DND-41 (cell line): ENCODE results near the gene CD300C.

Source experiments
- ATAC-seq: fragments of 200-7000 bp; cut with Tn5 transposase; 3 replicates; pipeline ENCODE4 v1.9.1; 2021; ENCODE audit warnings: low read depth; ENCODE audit not compliant: insufficient read depth
- DNase-seq: peaks from one replicate; pipeline ENCODE4 v3.0.0-alpha.2; 2020
- H2AFZ ChIP-seq: 2 replicates; pipeline ENCODE4 v1.6.0; 2012; ENCODE audit warnings: low read depth, low read length
- H3K27ac ChIP-seq: 2 replicates; pipeline ENCODE4 v1.5.1; 2012; ENCODE audit warnings: low read length, inconsistent platforms
- H3K27me3 ChIP-seq: fragments of 200-600 bp; sonication (generic); 2 replicates; pipeline ENCODE4 v1.6.0; 2012; ENCODE audit warnings: low read length, mild to moderate bottlenecking, inconsistent platforms; ENCODE audit not compliant: insufficient read depth, poor library complexity
- H3K36me3 ChIP-seq: 2 replicates; pipeline ENCODE4 v1.5.1; 2012; ENCODE audit warnings: low read length, inconsistent platforms; ENCODE audit not compliant: insufficient read depth
- H3K4me1 ChIP-seq: 2 replicates; pipeline ENCODE4 v1.5.1; 2012; ENCODE audit warnings: mild to moderate bottlenecking, low read length; ENCODE audit not compliant: insufficient read depth
- H3K4me2 ChIP-seq: 2 replicates; pipeline ENCODE4 v1.6.0; 2012; ENCODE audit warnings: mild to moderate bottlenecking, moderate library complexity, low read length, inconsistent platforms; ENCODE audit not compliant: insufficient read depth
- H3K4me3 ChIP-seq, 2 experiments: fragments of 200-600 bp in 1 of 2; shearing (Covaris generic) in 1 of 2; 2 replicates each; pipeline ENCODE4 v1.5.1; 2012 to 2016; ENCODE audit warnings: inconsistent platforms in 2 of 2, low read length in 2 of 2, mild to moderate bottlenecking in 2 of 2, low read depth in 1 of 2, moderate library complexity in 1 of 2
- H3K79me2 ChIP-seq: 2 replicates; pipeline ENCODE4 v1.6.0; 2012; ENCODE audit warnings: low read length, inconsistent platforms; ENCODE audit not compliant: insufficient read depth
- H3K9ac ChIP-seq: 2 replicates; pipeline ENCODE4 v1.6.0; 2012; ENCODE audit warnings: low read depth, mild to moderate bottlenecking, inconsistent platforms, low read length, moderate library complexity
- H3K9me3 ChIP-seq: 2 replicates; pipeline ENCODE4 v1.5.1; 2012; ENCODE audit warnings: low read length, moderate library complexity, mild to moderate bottlenecking, inconsistent platforms; ENCODE audit not compliant: insufficient read depth, severe bottlenecking
- H4K20me1 ChIP-seq: 2 replicates; pipeline ENCODE4 v1.6.0; 2012; ENCODE audit warnings: low read length; ENCODE audit not compliant: insufficient read depth
- CTCF ChIP-seq: IDR thresholded peaks from 2 replicates; pipeline ENCODE4 v1.5.1; 2012; ENCODE audit warnings: borderline replicate concordance, low read length, moderate library complexity, mild to moderate bottlenecking; ENCODE audit not compliant: poor library complexity, severe bottlenecking; ENCODE audit errors: extremely low read depth
- EZH2 ChIP-seq: IDR thresholded peaks from 3 replicates; pipeline ENCODE4 v1.6.1; 2012; ENCODE audit warnings: borderline replicate concordance, low read depth, mild to moderate bottlenecking, moderate library complexity, low read length, inconsistent platforms; ENCODE audit not compliant: severe bottlenecking

The CD300C gene

GRCh38 chr17:74523308-74523707 lies 22.6 kb downstream of the CD300C start:
- Histone ChIP-seq H3K9ac (no peak overlapping the region), H2AFZ (no peak overlapping the region), H3K27ac (no peak overlapping the region), H4K20me1 (no peaks in the 10 kb centered on the region), H3K4me2 (no peak overlapping the region), H3K36me3 (no peaks in the 10 kb centered on the region), H3K79me2 (no peaks in the 10 kb centered on the region), H3K4me1 (no peaks in the 10 kb centered on the region), H3K9me3 (no peaks in the 10 kb centered on the region), H3K4me3 (no peak overlapping the region), H3K27me3 (no peaks in the 10 kb centered on the region)
- ATAC-seq (no peak), DNase-seq (no peak)
- TF ChIP-seq EZH2 (no peak), CTCF (no peak)

- Histone ChIP-seq H3K4me3 (no peak overlapping the region), H3K4me1 (no peaks in the 10 kb centered on the region), H3K9me3 (no peaks in the 10 kb centered on the region), H3K27ac (no peak overlapping the region), H4K20me1 (no peaks in the 10 kb centered on the region), H3K79me2 (no peaks in the 10 kb centered on the region), H3K4me2 (no peak overlapping the region), H3K36me3 (no peaks in the 10 kb centered on the region), H2AFZ (no peak overlapping the region), H3K27me3 (no peaks in the 10 kb centered on the region), H3K9ac (no peak overlapping the region)
- ATAC-seq (no peak), DNase-seq (no peak)
- TF ChIP-seq EZH2 (no peak), CTCF (no peak)
Observed at GRCh38 chr17:74522381-74523105, 23.4 kb downstream of the CD300C start.

- Histone ChIP-seq H3K36me3 (no peaks in the 10 kb centered on the region), H3K27me3 (no peaks in the 10 kb centered on the region), H2AFZ (no peak overlapping the region), H4K20me1 (no peaks in the 10 kb centered on the region), H3K4me3 (no peak overlapping the region), H3K4me1 (no peaks in the 10 kb centered on the region), H3K79me2 (no peaks in the 10 kb centered on the region), H3K27ac (no peak overlapping the region), H3K4me2 (no peak overlapping the region), H3K9me3 (no peaks in the 10 kb centered on the region), H3K9ac (no peak overlapping the region)
- no peak for TF ChIP-seq CTCF
- TF ChIP-seq EZH2, result no peak
- ATAC-seq, result no peak
- no peak for DNase-seq
Observed at GRCh38 chr17:74521701-74522201, 24.2 kb downstream of the CD300C start.
